ENCODE measurements around the gene CPT1C. TPM values are rescaled to one million over a fixed set of nuclear protein-coding genes. Genes with fewer than 3 reads are reported as not detected.

The CPT1C gene
- total and polyA plus RNA-seq, 4 donors = 0.37 to 0.75 (median 0.59) TPM

DNA sequence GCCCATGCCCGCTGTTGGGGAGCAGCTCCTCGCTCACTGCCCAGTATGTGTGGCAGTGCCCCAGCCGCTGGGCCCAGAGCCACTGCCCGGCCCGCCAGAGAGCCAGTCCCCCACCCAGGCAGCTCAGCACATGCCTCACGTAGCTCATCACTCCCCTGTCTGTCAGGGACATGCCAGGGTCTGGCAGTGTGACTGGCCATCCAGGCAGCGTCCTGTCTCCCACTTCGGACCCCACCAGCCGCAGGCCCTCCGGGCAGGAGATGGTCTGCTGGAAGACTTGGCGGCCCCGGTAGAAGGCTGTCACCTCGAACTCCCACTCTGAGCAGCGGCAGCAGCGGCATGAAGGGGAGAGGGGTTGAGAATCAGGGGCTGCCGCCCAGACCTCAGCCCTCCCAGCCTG is 28.9 kb upstream of the CPT1C start:
- 96% methylated on average over 16 of the region's 16 CpGs for WGBS

More for the DNA sequence above, 28.9 kb upstream of the CPT1C start:
- Histone ChIP-seq H3K27me3 (ENCODE audit: control insufficient read depth in 4 of 4, insufficient read depth in 4 of 4, low read length in 3 of 4) (no peaks in the 10 kb centered on the region), H3K9ac (ENCODE audit: low read depth in 1 of 2, low read length in 2 of 2) (no peak overlapping the region), H3K36me3 (ENCODE audit: control insufficient read depth in 4 of 4, insufficient read depth in 3 of 4, low read depth in 1 of 4, low read length in 3 of 4) (peaks cover 16 to 48% (median 18%) of the 10 kb centered on the region in 4 donors), H3K4me1 (ENCODE audit: control insufficient read depth in 4 of 4, insufficient read depth in 4 of 4, low read length in 3 of 4) (peaks cover 7 to 35% (median 27%) of the 10 kb centered on the region in 4 donors), H3K9me3 (ENCODE audit: control insufficient read depth in 4 of 4, low read length in 3 of 4) (no peaks in the 10 kb centered on the region), H3K27ac (ENCODE audit: low read depth in 1 of 2, low read length in 2 of 2) (no peak overlapping the region), H3K4me3 (ENCODE audit: low read depth in 1 of 3, low read length in 3 of 3) (no peak overlapping the region)
- no peak for DNase-seq (ENCODE audit: low spot score)
- TF ChIP-seq, protein P1, sequence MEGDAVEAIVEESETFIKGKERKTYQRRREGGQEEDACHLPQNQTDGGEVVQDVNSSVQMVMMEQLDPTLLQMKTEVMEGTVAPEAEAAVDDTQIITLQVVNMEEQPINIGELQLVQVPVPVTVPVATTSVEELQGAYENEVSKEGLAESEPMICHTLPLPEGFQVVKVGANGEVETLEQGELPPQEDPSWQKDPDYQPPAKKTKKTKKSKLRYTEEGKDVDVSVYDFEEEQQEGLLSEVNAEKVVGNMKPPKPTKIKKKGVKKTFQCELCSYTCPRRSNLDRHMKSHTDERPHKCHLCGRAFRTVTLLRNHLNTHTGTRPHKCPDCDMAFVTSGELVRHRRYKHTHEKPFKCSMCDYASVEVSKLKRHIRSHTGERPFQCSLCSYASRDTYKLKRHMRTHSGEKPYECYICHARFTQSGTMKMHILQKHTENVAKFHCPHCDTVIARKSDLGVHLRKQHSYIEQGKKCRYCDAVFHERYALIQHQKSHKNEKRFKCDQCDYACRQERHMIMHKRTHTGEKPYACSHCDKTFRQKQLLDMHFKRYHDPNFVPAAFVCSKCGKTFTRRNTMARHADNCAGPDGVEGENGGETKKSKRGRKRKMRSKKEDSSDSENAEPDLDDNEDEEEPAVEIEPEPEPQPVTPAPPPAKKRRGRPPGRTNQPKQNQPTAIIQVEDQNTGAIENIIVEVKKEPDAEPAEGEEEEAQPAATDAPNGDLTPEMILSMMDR (IDR thresholded peaks at IDR 0.05; ENCODE audit: low read depth, low read length, missing input control) = no peak
- TF ChIP-seq REST (IDR thresholded peaks at IDR 0.05) = no peak
- TF ChIP-seq JUND (IDR thresholded peaks at IDR 0.05) = no peak
- no peak for TF ChIP-seq RXRA (IDR thresholded peaks at IDR 0.05)
- no peak for TF ChIP-seq FOXA2 (IDR thresholded peaks at IDR 0.05)
- no peak for TF ChIP-seq MAX (IDR thresholded peaks at IDR 0.05)
- TF ChIP-seq YY1 (IDR thresholded peaks at IDR 0.05) = no peak
- no peak for TF ChIP-seq ATF3 (IDR thresholded peaks at IDR 0.05)
- TF ChIP-seq ZBTB33 (IDR thresholded peaks at IDR 0.05) = no peak
- TF ChIP-seq NR2F2 (IDR thresholded peaks at IDR 0.05) = no peak
- no peak for TF ChIP-seq FOXA1 (IDR thresholded peaks at IDR 0.05)
- TF ChIP-seq HNF4A (conservative IDR thresholded peaks at IDR 0.05) = no peak
- no peak for TF ChIP-seq SP1 (IDR thresholded peaks at IDR 0.05)
- no peak for TF ChIP-seq EGR1 (IDR thresholded peaks at IDR 0.05; ENCODE audit: low read depth in 2 of 2)
- no peak for TF ChIP-seq TAF1 (conservative IDR thresholded peaks at IDR 0.05)

All from liver (tissue), 9 donors.